Measurements from ENCODE around the gene BAZ2A.
"Not testable (repeated sequence)": the region's sequence is repeated elsewhere in the genome, so short reads cannot be mapped to it uniquely, and the experiment has no call there.

Gene BAZ2A

GRCh38 chr12:56630180-56630632 lies at the start of gene BAZ2A:
Gene BAZ2A, minus strand, starts transcription at chr12:56630326. Its CDS starts 12,796 bp downstream, at chr12:56617530.
- DNase-seq (ENCODE audit: low spot score) = peak; percentile 93

GRCh38 chr12:56678852-56679251 lies 48.7 kb upstream of the BAZ2A start:
- no peak for DNase-seq (ENCODE audit: low spot score)

- no peak for DNase-seq (ENCODE audit: low spot score)
Observed at GRCh38 chr12:56677680-56678079, 47.6 kb upstream of the BAZ2A start.

GRCh38 chr12:56676851-56677580 lies 46.9 kb upstream of the BAZ2A start:
- DNase-seq (ENCODE audit: low spot score) = no peak

GRCh38 chr12:56671608-56672007 lies 41.5 kb upstream of the BAZ2A start:
- no peak for DNase-seq (ENCODE audit: low spot score)

GRCh38 chr12:56670836-56671235 lies 40.7 kb upstream of the BAZ2A start:
- no peak for DNase-seq (ENCODE audit: low spot score)

- no peak for DNase-seq (ENCODE audit: low spot score)
Observed at GRCh38 chr12:56668197-56668457, 38.0 kb upstream of the BAZ2A start.

- no peak for DNase-seq (ENCODE audit: low spot score)
Observed at GRCh38 chr12:56661979-56662638, 32.0 kb upstream of the BAZ2A start.

- DNase-seq (ENCODE audit: low spot score) = no peak
Observed at GRCh38 chr12:56661560-56661959, 31.4 kb upstream of the BAZ2A start.

- DNase-seq (ENCODE audit: low spot score) = no peak
Observed at GRCh38 chr12:56658921-56659320, 28.8 kb upstream of the BAZ2A start.

- no peak for DNase-seq (ENCODE audit: low spot score)
Observed at GRCh38 chr12:56657416-56658379, 27.6 kb upstream of the BAZ2A start.

GRCh38 chr12:56653781-56654180 lies 23.7 kb upstream of the BAZ2A start:
- not testable (repeated sequence) for DNase-seq (ENCODE audit: low spot score)

GRCh38 chr12:56648023-56648422 lies 17.9 kb upstream of the BAZ2A start:
- DNase-seq (ENCODE audit: low spot score) = not testable (repeated sequence)

- DNase-seq (ENCODE audit: low spot score) = peak; percentile 97
Observed at GRCh38 chr12:56645717-56646446, 15.8 kb upstream of the BAZ2A start, which contains the start of gene ATP5F1B. Gene ATP5F1B, minus strand, starts transcription at chr12:56645984. Its CDS starts 21 bp downstream, at chr12:56645963.

GRCh38 chr12:56645201-56645716 lies 15.1 kb upstream of the BAZ2A start:
- peak; percentile 15 for DNase-seq (ENCODE audit: low spot score)

GRCh38 chr12:56644654-56645053 lies 14.5 kb upstream of the BAZ2A start:
- DNase-seq (ENCODE audit: low spot score) = peak; percentile 21

- DNase-seq (ENCODE audit: low spot score) = no peak
Observed at GRCh38 chr12:56641219-56641618, 11.1 kb upstream of the BAZ2A start.

GRCh38 chr12:56637621-56638020 lies 7.5 kb upstream of the BAZ2A start:
- no peak for DNase-seq (ENCODE audit: low spot score)

GRCh38 chr12:56636675-56637540 lies 6.8 kb upstream of the BAZ2A start:
- peak; percentile 97 for DNase-seq (ENCODE audit: low spot score)

All from AG08396 (cell line).